ENCODE results near the gene ZP1.
A peak's percentile ranks its signal among the peaks of the same experiment; 100 is the strongest.
"Not testable (repeated sequence)": the region's sequence is repeated elsewhere in the genome, so short reads cannot be mapped to it uniquely, and the experiment has no call there.

Gene ZP1

DNA sequence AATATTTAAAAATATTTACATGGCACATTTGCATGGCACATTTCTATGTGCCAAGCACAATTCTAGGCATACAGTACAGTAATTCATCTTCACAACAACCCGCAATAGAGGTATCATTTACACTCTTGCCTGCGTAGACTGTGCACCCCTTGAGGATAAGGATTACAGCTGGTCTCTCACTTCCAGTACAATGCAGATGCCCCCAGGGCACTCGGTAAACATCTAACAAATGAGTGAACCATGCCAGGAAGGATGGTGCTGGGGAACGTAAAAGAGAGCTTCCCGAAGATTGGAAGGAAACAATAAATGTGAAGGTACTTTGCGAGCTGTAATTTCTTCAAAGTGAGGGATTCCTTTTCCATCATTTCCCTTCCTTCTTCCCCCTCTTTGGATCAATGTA is 37.7 kb downstream of the ZP1 start:
- no peak for DNase-seq (ENCODE audit: extremely low read depth in 1 of 2, low read depth in 1 of 2)

GRCh38 chr11:60905551-60906113 is 38.3 kb downstream of the ZP1 start:
- DNase-seq (ENCODE audit: extremely low read depth in 1 of 2, low read depth in 1 of 2), result no peak

- peak; percentile 95 to 96 for DNase-seq (ENCODE audit: extremely low read depth in 1 of 2, low read depth in 1 of 2)
Observed at GRCh38 chr11:60906132-60906972, 39.0 kb downstream of the ZP1 start, which contains the start of gene PRPF19. Gene PRPF19 (minus strand): TSS chr11:60906585. CDS start chr11:60906382, 203 bp downstream.

- DNase-seq (ENCODE audit: extremely low read depth in 1 of 2, low read depth in 1 of 2), result no peak
Observed at GRCh38 chr11:60908803-60909202, 41.5 kb downstream of the ZP1 start.

DNA sequence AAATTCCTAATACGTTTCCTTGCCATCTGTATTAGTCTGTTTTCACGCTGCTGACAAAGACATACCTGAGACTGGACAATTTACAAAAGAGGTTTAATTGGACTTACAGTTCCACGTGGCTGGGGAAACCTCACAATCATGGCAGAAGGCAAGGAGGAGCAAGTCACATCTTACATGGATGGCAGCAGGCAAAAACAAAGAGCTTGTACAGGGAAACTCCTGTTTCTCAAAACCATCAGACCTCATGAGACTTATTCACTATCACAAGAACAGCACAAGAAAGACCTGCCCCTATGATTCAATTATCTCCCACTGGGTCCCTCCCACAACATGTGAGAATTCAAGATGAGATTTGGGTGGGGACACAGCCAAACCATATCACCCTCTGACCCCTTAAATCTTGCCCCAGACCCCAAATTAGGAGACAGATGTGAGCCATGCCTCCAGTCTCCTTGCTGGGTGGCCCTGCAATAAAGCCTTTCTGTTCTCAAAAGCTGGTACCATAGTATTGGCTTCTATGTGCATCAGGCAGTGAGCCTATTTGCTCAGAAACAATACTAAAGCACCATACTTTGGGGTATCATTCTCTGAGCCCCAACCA is 42.4 kb downstream of the ZP1 start:
- DNase-seq (ENCODE audit: extremely low read depth in 1 of 2, low read depth in 1 of 2), result not testable (repeated sequence)

DNA sequence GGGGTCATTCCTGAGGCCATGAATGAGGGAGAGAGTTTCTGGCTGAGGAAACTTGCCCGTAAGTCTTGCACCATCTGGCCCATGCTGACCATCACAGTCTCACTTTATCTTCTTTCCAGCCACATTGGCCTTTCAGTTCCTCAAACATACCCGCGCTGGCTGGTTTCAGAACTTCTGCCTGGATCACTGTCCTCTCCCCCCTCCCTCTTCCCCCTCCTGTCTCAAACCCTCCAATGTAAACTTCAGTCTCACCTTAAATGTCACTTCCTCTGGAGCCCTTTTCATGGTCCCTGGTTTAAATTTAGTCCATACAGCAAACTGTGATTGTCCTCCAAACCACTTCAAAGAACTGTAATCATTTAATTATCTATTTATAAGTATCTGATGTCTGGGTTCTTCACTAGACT is 42.9 kb downstream of the ZP1 start:
- DNase-seq (ENCODE audit: extremely low read depth in 1 of 2, low read depth in 1 of 2), result no peak

DNA sequence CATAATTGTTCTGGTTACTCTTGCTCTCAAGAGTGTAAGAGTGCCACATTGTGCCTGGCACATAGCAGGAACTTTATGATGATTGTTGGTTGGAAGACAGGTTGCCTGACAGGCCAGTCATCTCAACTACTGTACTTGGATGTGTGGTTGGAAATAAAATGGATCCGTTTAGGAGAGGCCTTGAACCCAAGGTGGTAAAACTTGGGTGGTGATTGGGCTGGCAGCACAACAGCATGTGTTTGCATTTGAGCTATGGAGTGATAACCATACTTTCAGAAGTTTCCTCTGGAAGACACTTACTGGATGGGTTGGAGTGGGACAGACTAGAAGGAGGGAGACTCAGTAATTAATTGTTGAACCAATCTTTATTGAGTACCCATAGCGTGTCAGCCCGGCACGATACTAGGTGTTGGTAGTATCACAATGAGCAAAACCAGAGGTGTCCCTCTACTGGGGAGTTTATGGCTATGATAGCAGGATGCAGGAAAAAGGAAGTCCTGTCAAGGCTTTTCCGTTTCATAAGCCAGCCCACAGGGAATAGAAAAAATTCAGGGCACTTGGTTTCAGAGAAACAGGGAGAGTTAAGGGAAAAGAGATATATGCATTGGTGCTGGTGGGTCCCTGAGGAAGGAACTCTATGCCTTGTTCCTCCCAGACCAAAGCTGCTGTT is 43.5 kb downstream of the ZP1 start:
- DNase-seq (ENCODE audit: extremely low read depth in 1 of 2, low read depth in 1 of 2), result no peak

- no peak for DNase-seq (ENCODE audit: extremely low read depth in 1 of 2, low read depth in 1 of 2)
Observed at GRCh38 chr11:60912223-60912850, 45.0 kb downstream of the ZP1 start.

GRCh38 chr11:60912851-60913528 is 45.6 kb downstream of the ZP1 start:
- no peak for DNase-seq (ENCODE audit: extremely low read depth in 1 of 2, low read depth in 1 of 2)

GRCh38 chr11:60913793-60914632 is 46.7 kb downstream of the ZP1 start, which contains the start of gene TMEM109:
Gene TMEM109 (plus strand): TSS chr11:60914158. CDS start chr11:60919694, 5,536 bp downstream.
- peak; percentile 70 to 76 for DNase-seq (ENCODE audit: extremely low read depth in 1 of 2, low read depth in 1 of 2)

GRCh38 chr11:60914633-60915247 is 47.4 kb downstream of the ZP1 start:
- DNase-seq (ENCODE audit: extremely low read depth in 1 of 2, low read depth in 1 of 2), result no peak

GRCh38 chr11:60915248-60915914 is 48.0 kb downstream of the ZP1 start:
- peak; percentile 42 to 47 for DNase-seq (ENCODE audit: extremely low read depth in 1 of 2, low read depth in 1 of 2)

DNA sequence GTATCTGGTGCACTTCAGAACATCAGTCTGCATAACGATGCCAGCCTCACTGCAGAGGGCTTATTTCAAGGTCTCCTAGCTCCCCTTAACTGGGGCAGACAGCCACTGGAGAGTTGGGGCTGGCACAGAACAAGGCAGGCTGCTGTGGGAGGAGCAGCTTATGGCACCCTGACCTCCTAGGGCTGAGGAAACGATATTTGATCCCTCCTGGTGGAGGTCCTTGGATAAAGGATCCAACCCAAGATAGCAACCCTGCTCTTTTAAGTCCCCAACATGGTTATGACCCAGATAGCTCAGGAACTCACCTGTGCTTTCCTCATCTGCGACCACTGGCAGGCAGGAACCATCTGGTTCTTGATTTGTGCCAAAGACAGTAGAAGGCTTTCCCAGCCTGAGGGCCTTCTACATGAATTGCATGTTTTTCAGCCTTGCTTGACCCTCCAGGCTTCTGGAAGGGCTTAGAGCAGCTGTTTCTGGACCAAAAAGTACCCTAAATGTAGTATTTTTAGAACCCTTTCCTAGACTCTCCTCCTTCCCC is 49.4 kb downstream of the ZP1 start:
- DNase-seq (ENCODE audit: extremely low read depth in 1 of 2, low read depth in 1 of 2), result no peak

GRCh38 chr11:60917267-60917666 is 49.9 kb downstream of the ZP1 start:
- DNase-seq (ENCODE audit: extremely low read depth in 1 of 2, low read depth in 1 of 2), result no peak

DNA sequence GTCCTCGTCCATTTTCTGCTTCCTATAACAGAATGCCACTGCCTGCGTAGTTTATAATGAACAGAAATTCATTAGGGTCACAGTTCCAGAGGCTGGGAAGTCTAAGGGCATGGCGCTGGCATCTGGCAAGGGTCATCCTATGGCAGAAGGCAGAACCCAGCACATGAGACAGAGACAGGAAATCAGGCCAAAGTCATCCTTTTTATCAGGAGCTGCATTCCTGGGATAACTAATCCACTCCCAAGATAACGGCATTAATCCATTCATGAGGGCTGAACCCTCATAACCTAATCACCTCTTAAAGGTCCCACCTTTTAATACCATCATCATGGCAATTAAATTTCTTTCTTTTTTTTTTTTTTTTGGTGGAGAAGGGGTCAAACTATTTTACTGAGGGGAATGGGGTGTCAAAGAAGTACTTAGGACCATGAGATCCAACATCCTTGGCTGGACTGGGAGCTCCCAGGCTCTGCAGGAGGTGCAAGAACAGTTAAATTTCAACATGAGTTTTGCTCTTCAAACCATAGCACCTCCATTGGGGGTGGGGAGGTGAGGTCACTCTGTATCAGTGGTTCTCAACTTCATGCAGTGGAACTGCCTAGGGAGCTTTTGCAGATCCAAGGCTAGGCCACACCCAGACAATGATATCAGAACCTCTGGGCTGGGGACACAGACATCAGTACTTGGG is 51.1 kb downstream of the ZP1 start:
- DNase-seq (ENCODE audit: extremely low read depth in 1 of 2, low read depth in 1 of 2), result no peak

DNA sequence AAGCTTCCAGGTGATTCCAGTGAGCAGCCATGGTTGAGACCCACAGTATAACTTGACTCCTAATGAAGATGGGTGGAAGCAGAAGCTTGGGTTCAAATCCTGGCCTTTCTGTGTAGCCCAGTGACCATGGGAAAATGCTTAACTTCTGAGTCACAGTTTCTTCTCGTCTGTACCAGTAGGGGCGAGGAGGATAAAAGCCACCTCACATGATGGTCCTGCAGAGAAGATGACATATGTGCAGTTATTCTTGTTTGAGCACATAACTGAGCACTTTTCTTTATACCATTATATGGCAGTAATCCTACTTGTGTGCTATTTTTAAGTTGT is 51.6 kb downstream of the ZP1 start:
- DNase-seq (ENCODE audit: extremely low read depth in 1 of 2, low read depth in 1 of 2), result no peak

DNA sequence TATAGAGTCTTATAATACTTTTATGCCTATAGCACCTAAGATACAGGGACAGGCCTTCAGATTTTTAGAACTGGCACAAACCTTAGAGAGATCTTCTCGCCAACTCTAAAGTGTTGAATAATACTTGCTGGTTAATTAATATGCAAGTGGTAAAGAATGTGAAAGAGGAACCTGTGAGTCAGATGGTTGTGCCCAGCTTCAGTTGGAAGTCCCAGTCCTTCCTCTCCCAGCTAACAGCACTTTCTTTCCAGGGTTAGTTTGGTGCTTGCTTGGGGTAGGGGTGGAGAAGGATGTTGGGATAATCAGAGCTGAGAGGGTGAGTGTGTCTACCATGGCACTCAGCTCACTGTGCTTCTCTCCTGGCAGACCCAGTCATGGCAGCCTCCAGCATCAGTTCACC is 52.0 kb downstream of the ZP1 start:
- DNase-seq (ENCODE audit: extremely low read depth in 1 of 2, low read depth in 1 of 2), result no peak

- no peak for DNase-seq (ENCODE audit: extremely low read depth in 1 of 2, low read depth in 1 of 2)
Observed at GRCh38 chr11:60919956-60920355, 52.6 kb downstream of the ZP1 start.
